ENCODE data around the gene KCNJ6. TPM values are rescaled to one million over a fixed set of nuclear protein-coding genes. Genes with fewer than 3 reads are reported as not detected.

The KCNJ6 gene
- polyA plus RNA-seq, 1 of the 3 experiments (the other 2 are of a cell fraction) = not detected

DNA sequence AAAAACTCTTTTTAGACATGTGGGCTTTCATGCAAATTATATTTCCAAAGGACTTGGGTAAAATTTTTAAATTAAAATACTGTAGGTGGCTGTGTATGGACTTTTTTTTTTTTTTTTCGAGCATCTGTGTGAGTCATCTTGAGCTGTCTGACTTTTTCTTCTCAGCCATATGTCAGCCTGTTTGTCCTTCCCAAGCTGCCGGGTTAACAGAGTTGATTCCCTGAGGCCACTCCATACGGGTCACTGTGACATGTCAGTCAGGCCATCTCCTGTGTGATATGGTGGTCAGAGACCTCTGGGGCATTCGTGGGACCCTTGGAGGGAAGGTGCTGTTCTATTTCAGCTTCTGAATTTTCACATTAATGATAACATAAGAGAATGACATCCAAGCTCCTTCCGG lies 148.3 kb downstream of the KCNJ6 start:
- H3F3A ChIP-seq (replicated peaks; ENCODE audit: insufficient read depth) = no peaks in the 10 kb centered on the region
- H2AFZ ChIP-seq (ENCODE audit: low read depth) = no peak overlapping the region
- H3K79me2 ChIP-seq (ENCODE audit: insufficient read depth) = no peaks in the 10 kb centered on the region
- H3K27ac ChIP-seq (ENCODE audit: low read depth in 2 of 2, low read length in 1 of 2) = no peak overlapping the region
- H3K4me3 ChIP-seq (ENCODE audit: low read depth in 2 of 2, low read length in 1 of 2) = no peak overlapping the region
- H3K27me3 ChIP-seq (ENCODE audit: insufficient read depth) = no peaks in the 10 kb centered on the region; the same call in 1 of the 2 replicates
- no peak for DNase-seq
- TF ChIP-seq, protein P1, sequence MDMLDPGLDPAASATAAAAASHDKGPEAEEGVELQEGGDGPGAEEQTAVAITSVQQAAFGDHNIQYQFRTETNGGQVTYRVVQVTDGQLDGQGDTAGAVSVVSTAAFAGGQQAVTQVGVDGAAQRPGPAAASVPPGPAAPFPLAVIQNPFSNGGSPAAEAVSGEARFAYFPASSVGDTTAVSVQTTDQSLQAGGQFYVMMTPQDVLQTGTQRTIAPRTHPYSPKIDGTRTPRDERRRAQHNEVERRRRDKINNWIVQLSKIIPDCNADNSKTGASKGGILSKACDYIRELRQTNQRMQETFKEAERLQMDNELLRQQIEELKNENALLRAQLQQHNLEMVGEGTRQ (IDR thresholded peaks at IDR 0.05; ENCODE audit: borderline replicate concordance, low read depth, low read length) = no peak
- TF ChIP-seq USF1 (IDR thresholded peaks at IDR 0.05; ENCODE audit: borderline replicate concordance, low read depth) = no peak
- no peak for TF ChIP-seq MEF2A (IDR thresholded peaks at IDR 0.05; ENCODE audit: borderline replicate concordance, low read depth)
- no peak for TF ChIP-seq CHD2 (IDR thresholded peaks at IDR 0.05; ENCODE audit: low read length, partially characterized antibody)
- no peak for TF ChIP-seq JUND (IDR thresholded peaks at IDR 0.05)
- no peak for TF ChIP-seq SIN3A (IDR thresholded peaks at IDR 0.05; ENCODE audit: borderline replicate concordance, low read depth, low read length)
- no peak for TF ChIP-seq TCF12 (IDR thresholded peaks at IDR 0.05)
- no peak for TF ChIP-seq IRF3 (IDR thresholded peaks at IDR 0.05; ENCODE audit: low read depth, low read length)
- no peak for TF ChIP-seq POLR2AphosphoS5 (IDR thresholded peaks at IDR 0.05; ENCODE audit: low read depth, low read length)
- H3K9ac ChIP-seq = no peak overlapping the region
- CTCF ChIA-PET = interaction anchor here (0.9 kb wide), 1 partner anchor 124 kb away, joined by 3 read pairs; no protein-coding TSS in a partner anchor
- no peak overlapping the region for H3K4me2 ChIP-seq
- no peaks in the 10 kb centered on the region for H3K36me3 ChIP-seq (replicated peaks in 1 of 2; ENCODE audit: control insufficient read depth in 1 of 2, insufficient read depth in 2 of 2, low read length in 1 of 2)
- no peaks in the 10 kb centered on the region for H3K9me2 ChIP-seq
- POLR2A ChIA-PET = no interaction called here
- 3% methylated on average over 5 of the region's 5 CpGs for WGBS (ENCODE audit: low lambda C conversion rate)
- no peaks in the 10 kb centered on the region for H3K9me3 ChIP-seq
- H3K4me1 ChIP-seq (ENCODE audit: control insufficient read depth in 1 of 2, insufficient read depth in 2 of 2, low read depth in 1 of 2, low read length in 1 of 2) = no peaks in the 10 kb centered on the region
- H4K20me1 ChIP-seq (ENCODE audit: insufficient read depth) = no peaks in the 10 kb centered on the region

GRCh38 chr21:37766129-37766528 lies 150.1 kb downstream of the KCNJ6 start:
- ChIA-PET CTCF (no interaction called here), POLR2A (no interaction called here)
- H3K27me3 ChIP-seq (ENCODE audit: insufficient read depth) = no peaks in the 10 kb centered on the region; the same call in 1 of the 2 replicates
- no peak overlapping the region for H2AFZ ChIP-seq (ENCODE audit: low read depth)
- no peaks in the 10 kb centered on the region for H3F3A ChIP-seq (replicated peaks; ENCODE audit: insufficient read depth)
- no peak for TF ChIP-seq ELF1 (IDR thresholded peaks at IDR 0.05)
- TF ChIP-seq, protein P2, sequence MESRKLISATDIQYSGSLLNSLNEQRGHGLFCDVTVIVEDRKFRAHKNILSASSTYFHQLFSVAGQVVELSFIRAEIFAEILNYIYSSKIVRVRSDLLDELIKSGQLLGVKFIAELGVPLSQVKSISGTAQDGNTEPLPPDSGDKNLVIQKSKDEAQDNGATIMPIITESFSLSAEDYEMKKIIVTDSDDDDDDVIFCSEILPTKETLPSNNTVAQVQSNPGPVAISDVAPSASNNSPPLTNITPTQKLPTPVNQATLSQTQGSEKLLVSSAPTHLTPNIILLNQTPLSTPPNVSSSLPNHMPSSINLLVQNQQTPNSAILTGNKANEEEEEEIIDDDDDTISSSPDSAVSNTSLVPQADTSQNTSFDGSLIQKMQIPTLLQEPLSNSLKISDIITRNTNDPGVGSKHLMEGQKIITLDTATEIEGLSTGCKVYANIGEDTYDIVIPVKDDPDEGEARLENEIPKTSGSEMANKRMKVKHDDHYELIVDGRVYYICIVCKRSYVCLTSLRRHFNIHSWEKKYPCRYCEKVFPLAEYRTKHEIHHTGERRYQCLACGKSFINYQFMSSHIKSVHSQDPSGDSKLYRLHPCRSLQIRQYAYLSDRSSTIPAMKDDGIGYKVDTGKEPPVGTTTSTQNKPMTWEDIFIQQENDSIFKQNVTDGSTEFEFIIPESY (IDR thresholded peaks at IDR 0.05; ENCODE audit: borderline replicate concordance, low read depth) = no peak
- TF ChIP-seq RCOR1 (IDR thresholded peaks at IDR 0.05; ENCODE audit: low read length) = no peak
- no peak for TF ChIP-seq MEF2A (IDR thresholded peaks at IDR 0.05; ENCODE audit: borderline replicate concordance, low read depth)
- TF ChIP-seq FOSL2 (IDR thresholded peaks at IDR 0.05; ENCODE audit: borderline replicate concordance, low read depth) = no peak
- TF ChIP-seq GABPA (IDR thresholded peaks at IDR 0.05; ENCODE audit: low read depth) = no peak
- TF ChIP-seq SIN3A (IDR thresholded peaks at IDR 0.05; ENCODE audit: borderline replicate concordance, low read depth, low read length) = no peak
- no peak for TF ChIP-seq FOXM1 (IDR thresholded peaks at IDR 0.05; ENCODE audit: low read depth)
- no peak for TF ChIP-seq MXI1 (IDR thresholded peaks at IDR 0.05; ENCODE audit: low read depth, low read length)
- no peak for TF ChIP-seq RXRA (IDR thresholded peaks at IDR 0.05; ENCODE audit: borderline replicate concordance, low read depth)
- H3K27ac ChIP-seq (ENCODE audit: low read depth in 2 of 2, low read length in 1 of 2) = no peak overlapping the region
- no peaks in the 10 kb centered on the region for H3K79me2 ChIP-seq (ENCODE audit: insufficient read depth)
- WGBS (ENCODE audit: low lambda C conversion rate) = 19% methylated on average over 5 of the region's 5 CpGs
- no peaks in the 10 kb centered on the region for H3K36me3 ChIP-seq (replicated peaks in 1 of 2; ENCODE audit: control insufficient read depth in 1 of 2, insufficient read depth in 2 of 2, low read length in 1 of 2)
- H3K9me3 ChIP-seq = no peaks in the 10 kb centered on the region
- DNase-seq = no peak
- no peaks in the 10 kb centered on the region for H3K4me1 ChIP-seq (ENCODE audit: control insufficient read depth in 1 of 2, insufficient read depth in 2 of 2, low read depth in 1 of 2, low read length in 1 of 2)
- H4K20me1 ChIP-seq (ENCODE audit: insufficient read depth) = no peaks in the 10 kb centered on the region
- H3K4me2 ChIP-seq = no peak overlapping the region
- H3K9ac ChIP-seq = no peak overlapping the region
- H3K4me3 ChIP-seq (ENCODE audit: low read depth in 2 of 2, low read length in 1 of 2) = no peak overlapping the region
- no peaks in the 10 kb centered on the region for H3K9me2 ChIP-seq
